ENCODE measurements around the gene PCAT6.

The PCAT6 gene

DNA sequence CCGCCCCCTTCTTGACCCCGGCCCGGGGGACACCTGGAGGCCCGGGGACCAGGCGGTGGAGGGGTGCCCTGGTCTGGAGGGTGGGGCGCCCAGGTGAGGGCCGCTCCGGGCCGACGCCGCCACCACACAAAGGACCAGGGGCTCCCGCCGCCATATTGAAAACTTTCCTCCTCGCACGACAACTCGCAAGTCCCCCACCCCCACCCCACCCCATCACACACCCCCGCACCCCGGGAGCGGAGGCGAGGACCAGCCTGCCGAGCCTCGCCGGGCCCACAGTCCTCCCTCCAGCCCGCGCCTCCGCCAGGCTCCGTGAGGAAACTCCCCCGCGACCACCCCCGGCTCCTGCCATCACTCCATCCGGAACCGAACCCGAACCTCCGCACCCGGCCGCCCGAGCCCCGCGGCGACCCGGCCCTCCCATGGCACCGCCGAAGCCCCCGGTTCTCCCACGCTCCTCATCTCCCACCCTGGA lies 3.3 kb upstream of the PCAT6 start:
- TF ChIP-seq, protein P1, sequence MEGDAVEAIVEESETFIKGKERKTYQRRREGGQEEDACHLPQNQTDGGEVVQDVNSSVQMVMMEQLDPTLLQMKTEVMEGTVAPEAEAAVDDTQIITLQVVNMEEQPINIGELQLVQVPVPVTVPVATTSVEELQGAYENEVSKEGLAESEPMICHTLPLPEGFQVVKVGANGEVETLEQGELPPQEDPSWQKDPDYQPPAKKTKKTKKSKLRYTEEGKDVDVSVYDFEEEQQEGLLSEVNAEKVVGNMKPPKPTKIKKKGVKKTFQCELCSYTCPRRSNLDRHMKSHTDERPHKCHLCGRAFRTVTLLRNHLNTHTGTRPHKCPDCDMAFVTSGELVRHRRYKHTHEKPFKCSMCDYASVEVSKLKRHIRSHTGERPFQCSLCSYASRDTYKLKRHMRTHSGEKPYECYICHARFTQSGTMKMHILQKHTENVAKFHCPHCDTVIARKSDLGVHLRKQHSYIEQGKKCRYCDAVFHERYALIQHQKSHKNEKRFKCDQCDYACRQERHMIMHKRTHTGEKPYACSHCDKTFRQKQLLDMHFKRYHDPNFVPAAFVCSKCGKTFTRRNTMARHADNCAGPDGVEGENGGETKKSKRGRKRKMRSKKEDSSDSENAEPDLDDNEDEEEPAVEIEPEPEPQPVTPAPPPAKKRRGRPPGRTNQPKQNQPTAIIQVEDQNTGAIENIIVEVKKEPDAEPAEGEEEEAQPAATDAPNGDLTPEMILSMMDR (conservative IDR thresholded peaks at IDR 0.05) = no peak
- TF ChIP-seq ZFX (IDR thresholded peaks at IDR 0.05) = no peak
- H3K27ac ChIP-seq = peak overlapping the region; percentile 72

DNA sequence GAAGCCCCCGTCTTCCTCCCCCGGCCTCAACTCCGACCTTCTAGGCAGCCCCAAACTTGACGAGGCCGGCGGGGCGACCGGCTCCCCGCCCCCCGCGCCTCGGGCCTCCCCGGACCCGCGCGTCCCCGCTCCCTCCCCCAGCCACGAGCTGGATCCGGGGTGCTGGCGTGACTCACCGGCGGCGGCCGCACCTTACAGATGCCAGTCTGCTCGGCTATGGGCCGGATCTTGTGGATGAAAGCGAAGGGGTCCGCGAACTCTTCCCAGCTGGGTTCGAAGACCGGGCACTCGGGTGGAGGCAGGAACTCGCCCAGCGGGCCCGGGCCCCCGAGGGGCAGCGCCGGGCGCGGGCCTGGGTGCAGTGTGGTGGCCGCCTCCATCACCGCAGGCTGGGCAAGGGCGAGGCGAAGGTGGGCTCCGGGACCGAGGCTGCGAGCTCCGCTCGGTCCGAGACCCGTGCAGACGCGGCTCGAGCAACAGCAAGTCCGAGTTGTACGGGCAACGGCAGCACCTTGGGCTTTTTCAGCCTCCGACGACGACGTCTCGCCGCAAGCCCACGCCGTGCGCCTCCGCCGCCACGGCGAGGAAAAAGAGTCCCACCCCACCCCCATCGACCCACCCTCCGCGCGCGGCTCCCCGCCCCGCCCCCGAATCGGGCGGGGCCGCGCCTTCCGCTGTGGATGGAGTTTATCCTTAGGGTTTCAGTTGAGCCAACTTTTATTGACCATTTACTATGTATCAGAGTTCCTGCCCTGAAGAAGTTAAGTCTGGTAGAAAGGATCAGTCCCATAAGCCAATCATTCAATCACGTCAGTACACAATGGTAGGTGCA lies 2.6 kb upstream of the PCAT6 start, which contains the start of gene KDM5B:
TSS of gene KDM5B (minus strand) at position 496 of the 832 bp plus-strand sequence. CDS start at position 380, 116 bp downstream.
- TF ChIP-seq, protein P1 (conservative IDR thresholded peaks at IDR 0.05) = no peak
- TF ChIP-seq ZFX (IDR thresholded peaks at IDR 0.05) = peak; percentile 47; the same call in 1 of the 2 replicates
- H3K27ac ChIP-seq = peak within 1 kb of the TSS; percentile 72

DNA sequence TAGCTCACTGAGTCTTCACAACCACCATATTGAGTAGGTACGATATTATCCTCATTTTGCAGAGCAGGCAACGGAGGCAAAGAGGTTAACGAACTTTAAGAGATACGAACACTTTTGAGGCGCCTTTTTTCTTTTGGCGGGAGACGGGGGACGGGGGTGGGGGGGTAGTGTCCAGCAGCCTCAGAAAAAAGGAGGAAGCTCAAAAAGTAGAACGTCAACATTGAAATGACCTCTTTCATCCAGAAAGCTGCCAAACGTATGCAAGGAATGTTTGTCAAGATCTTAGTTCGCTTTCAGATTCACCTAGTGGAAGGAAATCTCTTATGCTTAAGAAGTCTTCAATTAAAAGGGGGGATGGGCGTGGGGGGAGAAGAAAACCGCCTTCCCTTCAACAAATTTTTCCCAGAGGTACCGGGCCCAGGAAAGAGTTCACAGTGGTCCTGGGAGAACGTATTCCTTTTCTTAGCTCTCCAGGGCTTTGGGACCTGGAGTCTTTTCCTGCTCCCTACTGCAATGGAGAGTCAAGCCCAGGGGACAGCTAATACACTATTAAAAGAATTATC lies 1.1 kb upstream of the PCAT6 start:
- TF ChIP-seq, protein P1 (conservative IDR thresholded peaks at IDR 0.05) = no peak
- no peak for TF ChIP-seq ZFX (IDR thresholded peaks at IDR 0.05)
- H3K27ac ChIP-seq = no peak overlapping the region

DNA sequence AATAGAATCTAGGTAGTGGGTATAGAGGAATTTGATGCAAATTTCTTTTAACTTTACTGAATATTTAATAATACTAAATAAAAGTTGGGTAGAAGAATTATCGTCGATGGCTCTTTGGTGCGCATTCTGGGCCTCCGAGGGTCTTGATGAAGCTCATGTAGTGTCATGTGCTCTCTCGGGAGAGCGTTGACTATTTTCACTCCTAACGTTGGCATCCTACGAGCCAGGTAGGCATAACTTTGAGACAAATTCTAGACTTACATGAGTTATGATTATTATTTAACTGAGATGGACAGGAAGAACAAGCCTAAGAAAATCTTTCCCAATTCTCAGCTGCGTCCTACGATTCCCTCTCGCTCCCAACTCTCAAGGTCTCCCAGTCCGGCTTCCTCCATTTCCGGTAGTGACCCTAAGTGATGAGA lies 550 bp upstream of the PCAT6 start:
- H3K27ac ChIP-seq = peak overlapping the region; percentile 61
- TF ChIP-seq, protein P1 (conservative IDR thresholded peaks at IDR 0.05) = no peak
- TF ChIP-seq ZFX (IDR thresholded peaks at IDR 0.05) = no peak

DNA sequence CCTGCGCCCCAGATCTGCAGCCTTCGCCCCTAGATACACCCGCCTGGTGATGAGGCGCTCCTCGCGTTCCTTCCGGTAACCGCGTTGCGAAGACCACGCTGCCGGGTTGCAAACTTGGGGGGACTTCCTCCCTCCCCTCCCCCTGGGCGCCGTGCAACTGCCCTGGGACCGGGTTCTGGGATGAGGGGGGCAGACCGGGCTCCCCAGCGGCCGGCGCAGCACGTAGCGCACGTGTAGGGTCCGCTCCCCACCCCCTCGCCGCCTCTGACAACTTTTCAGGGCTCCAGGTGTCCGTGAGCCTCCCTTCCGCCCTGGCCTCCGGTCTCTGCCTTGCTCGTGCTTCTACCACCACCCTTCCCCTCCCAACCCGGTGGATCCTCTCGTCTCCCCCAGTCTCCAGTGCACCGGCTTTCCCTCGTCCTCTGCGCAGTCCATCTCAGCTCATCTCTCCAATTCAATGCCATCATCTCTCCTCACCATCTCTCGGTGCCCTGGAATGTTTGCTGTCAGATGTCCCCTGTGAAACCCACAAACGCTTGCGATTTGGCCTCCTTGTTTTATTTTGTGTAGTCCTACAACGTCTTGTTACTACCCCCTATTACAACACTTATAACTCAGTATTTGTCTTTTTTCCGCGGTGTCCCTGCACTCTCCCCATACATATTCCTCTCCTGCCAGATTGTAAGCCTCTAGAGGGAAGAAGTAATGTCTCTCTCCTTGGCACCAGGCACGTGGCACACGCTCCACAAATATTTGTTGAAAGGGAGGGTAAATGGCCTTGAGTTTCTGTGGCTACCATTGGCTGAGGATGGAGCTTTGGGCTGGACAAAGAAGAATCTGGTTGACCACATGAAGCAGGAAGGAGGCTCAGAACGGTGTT lies 782 bp downstream of the PCAT6 start:
- peak overlapping the region; percentile 61 for H3K27ac ChIP-seq
- TF ChIP-seq, protein P1 (conservative IDR thresholded peaks at IDR 0.05) = no peak
- no peak for TF ChIP-seq ZFX (IDR thresholded peaks at IDR 0.05)

DNA sequence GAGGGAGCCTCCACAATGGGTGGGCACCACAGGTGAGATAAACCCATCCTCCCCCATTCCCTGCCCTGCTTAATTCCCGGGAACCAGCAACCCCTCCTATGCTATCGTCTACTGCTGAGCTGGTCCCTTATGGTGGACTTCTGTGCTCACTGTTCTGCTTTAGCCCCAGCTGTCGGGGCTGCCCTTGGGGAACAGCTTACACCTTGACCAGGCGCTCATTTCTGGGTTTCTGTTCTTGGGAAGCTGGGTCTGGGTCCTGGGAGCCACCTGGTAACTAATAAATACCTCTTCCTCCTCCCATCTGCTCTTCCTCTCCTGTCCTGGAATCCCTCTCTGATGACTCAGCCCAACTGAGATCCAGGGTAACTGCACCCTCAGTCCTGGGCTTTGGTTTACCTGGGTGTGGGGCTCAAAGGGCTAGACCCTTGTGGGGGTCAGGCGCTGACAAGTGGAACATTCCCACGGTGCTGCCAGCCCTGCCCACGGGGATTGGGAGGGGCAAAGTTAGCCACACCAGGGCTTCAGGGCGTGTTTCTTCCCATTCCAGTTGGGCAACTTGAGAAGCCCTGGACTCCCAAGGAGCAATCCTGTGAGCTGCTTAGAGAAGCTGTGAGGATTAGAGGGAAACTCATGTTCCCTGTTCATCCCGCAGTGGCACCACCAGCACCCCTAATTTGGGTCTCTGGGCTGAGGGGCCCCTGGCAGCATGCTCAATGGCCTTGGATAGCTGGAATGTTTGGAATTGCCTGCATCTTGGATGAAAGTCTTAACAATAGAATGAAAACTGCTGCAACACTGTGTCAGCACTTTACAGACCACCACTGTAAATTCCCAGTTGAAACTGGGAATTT lies 1.6 kb downstream of the PCAT6 start:
- no peak overlapping the region for H3K27ac ChIP-seq

More for the DNA sequence above, 1.6 kb downstream of the PCAT6 start:
- TF ChIP-seq, protein P1 (conservative IDR thresholded peaks at IDR 0.05) = no peak
- no peak for TF ChIP-seq ZFX (IDR thresholded peaks at IDR 0.05)

Data from C4-2B (cell line).